NOMO-1 treated with DMSO at 0.1 percent for 48 hours (cell line): ENCODE measurements around the gene NCDN.
"Not testable (repeated sequence)": the region's sequence is repeated elsewhere in the genome, so short reads cannot be mapped to it uniquely, and the experiment has no call there.

Experiments
- DNase-seq: peaks from one replicate; lab custom pipeline; 2025; ENCODE audit not compliant: unreplicated experiment; lab: John Stamatoyannopoulos, UW

NCDN gene

GRCh38 chr1:35568975-35569395 lies 11.4 kb downstream of the NCDN start:
- peak; percentile 58 for DNase-seq

GRCh38 chr1:35569936-35570335 lies 12.3 kb downstream of the NCDN start:
- DNase-seq, result no peak

DNA sequence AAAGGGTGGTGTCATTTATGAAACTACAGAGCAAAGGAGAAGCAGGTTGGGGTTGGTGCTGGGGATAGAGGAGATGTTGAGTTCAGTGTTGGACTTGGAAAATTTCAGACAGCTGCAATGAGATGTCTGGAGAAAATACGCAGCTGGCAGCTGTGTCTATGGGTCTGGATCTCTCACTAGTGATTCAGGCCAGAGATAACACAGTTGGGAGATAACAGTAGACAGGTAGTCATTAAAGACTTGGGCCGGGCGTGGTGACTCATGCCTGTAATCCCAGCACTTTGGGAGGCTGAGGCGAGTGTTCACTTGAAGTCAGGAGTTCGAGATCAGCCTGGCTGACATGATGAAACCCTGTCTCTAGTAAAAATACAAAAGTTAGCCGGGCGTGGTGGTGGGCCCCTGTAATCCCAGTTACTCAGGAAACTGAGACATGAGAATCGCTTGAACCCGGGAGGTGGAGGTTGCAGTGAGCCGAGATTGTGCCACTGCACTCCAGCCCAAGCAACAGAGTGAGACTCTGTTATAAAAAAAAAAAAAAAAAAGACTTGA lies 13.1 kb downstream of the NCDN start:
- DNase-seq, result no peak

DNA sequence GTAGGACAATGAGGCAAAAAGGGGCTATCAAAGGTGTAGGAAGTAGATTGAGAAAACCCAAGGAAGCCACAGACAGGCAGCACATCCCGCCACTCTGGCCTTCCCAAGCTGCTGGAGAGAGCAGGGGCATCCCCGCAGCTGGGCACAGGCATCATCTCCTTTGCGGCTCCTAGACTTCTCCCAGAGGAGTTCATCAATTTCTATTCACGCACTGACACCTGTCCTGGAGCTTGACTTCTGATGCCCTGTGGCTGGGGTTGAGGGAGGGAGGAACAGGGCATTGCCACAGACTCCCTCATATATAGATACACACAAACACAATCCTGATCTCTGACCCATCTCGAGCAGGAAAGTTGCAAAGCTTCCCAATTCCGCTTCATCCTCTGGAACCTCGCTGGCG lies 13.7 kb downstream of the NCDN start:
- no peak for DNase-seq

- no peak for DNase-seq
Measured at GRCh38 chr1:35572296-35572695, 14.7 kb downstream of the NCDN start.

- no peak for DNase-seq
Measured at GRCh38 chr1:35573198-35574124, 15.9 kb downstream of the NCDN start, which contains the start of gene TFAP2E. Gene TFAP2E (plus strand): TSS chr1:35573314. CDS start chr1:35573578, 264 bp downstream.

DNA sequence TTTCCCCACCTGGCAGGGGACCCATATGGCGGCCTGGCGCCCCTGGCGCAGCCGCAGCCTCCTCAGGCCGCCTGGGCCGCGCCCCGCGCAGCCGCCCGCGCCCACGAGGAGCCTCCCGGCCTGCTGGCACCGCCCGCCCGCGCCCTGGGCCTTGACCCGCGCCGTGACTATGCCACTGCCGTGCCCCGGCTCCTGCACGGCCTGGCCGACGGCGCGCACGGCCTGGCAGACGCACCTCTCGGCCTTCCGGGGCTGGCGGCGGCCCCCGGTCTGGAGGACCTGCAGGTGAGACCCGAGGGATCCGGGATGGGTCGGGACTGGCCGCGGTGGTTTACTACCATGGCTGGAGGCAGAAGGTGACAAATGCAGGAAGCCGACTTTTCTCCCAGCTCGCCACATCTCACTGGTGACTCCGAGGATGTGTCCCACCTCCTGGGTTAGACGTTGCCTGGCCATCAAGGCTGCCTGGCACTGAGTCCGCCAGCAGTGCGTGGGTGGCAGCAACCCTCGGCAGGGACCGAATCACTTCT lies 16.6 kb downstream of the NCDN start:
- DNase-seq, result no peak

DNA sequence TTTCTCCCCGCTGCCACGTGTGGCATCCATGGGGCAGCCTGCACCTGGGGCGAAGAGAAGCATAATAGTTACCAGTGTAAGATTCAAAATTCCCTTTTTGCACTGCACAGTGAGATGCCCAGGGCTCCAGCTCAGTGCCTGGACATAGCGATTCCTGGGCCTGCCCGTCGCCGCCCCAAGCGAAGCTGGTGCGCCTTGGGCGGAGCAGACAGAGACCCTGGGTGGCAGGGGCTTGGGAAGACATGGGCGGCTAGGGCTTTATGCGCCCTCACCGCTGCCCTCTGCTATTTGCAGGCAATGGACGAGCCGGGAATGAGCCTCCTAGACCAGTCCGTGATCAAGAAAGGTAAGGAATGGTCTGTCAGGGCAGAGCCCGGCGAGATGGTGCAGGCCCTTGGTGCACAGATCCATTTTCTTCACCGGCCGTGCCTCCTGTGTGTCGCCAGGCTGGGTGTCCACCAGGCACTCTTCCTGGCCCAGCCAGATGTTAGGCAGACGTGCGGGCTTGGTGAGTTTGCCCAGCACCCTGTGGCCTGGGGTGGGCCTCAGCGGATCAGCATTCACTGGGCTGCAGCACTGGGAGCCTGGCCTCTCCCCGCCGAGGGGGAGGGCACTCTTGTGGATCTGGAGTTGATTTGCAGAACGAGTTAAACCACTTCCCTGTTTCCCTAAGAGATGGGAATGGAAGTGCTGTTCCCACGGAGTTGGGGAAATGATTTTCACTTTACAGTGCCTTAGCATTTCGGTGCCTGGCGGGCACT lies 17.2 kb downstream of the NCDN start:
- DNase-seq, result no peak

- DNase-seq, result no peak
Measured at GRCh38 chr1:35575416-35575958, 17.9 kb downstream of the NCDN start.

- DNase-seq, result no peak
Measured at GRCh38 chr1:35576061-35576765, 18.6 kb downstream of the NCDN start.

DNA sequence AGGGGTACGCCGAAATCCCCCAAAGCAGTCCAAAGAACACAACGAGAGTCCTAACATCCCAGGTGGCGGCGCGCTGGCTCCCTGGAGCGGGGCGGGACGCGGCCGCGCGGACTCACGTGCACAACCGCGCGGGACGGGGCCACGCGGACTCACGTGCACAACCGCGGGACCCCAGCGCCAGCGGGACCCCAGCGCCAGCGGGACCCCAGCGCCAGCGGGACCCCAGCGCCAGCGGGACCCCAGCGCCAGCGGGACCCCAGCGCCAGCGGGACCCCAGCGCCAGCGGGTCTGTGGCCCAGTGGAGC lies 19.1 kb downstream of the NCDN start:
- DNase-seq, result not testable (repeated sequence)

DNA sequence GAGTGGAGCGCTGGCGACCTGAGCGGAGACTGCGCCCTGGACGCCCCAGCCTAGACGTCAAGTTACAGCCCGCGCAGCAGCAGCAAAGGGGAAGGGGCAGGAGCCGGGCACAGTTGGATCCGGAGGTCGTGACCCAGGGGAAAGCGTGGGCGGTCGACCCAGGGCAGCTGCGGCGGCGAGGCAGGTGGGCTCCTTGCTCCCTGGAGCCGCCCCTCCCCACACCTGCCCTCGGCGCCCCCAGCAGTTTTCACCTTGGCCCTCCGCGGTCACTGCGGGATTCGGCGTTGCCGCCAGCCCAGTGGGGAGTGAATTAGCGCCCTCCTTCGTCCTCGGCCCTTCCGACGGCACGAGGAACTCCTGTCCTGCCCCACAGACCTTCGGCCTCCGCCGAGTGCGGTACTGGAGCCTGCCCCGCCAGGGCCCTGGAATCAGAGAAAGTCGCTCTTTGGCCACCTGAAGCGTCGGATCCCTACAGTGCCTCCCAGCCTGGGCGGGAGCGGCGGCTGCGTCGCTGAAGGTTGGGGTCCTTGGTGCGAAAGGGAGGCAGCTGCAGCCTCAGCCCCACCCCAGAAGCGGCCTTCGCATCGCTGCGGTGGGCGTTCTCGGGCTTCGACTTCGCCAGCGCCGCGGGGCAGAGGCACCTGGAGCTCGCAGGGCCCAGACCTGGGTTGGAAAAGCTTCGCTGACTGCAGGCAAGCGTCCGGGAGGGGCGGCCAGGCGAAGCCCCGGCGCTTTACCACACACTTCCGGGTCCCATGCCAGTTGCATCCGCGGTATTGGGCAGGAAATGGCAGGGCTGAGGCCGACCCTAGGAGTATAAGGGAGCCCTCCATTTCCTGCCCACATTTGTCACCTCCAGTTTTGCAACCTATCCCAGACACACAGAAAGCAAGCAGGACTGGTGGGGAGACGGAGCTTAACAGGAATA lies 19.7 kb downstream of the NCDN start:
- peak; percentile 61 for DNase-seq

DNA sequence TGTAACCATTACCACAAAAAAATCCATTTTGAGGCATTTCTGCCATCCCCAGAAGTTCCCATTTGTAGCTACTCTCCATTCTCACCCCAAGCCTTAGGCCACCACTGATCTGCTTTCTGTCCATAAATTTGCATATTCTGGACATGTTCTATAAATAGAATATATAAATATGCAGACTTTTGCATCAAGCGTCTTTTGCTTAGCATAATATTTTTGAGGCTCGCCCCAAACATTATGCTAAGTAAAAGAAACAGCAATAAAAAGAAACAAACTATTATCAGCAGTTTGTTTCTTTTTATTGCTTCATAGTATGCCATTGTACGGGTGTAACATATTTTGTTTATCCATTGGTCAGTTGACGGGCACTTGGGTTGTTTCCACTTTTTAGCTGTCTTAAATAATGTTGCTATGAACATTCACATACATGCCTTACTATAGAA lies 23.4 kb downstream of the NCDN start:
- no peak for DNase-seq

DNA sequence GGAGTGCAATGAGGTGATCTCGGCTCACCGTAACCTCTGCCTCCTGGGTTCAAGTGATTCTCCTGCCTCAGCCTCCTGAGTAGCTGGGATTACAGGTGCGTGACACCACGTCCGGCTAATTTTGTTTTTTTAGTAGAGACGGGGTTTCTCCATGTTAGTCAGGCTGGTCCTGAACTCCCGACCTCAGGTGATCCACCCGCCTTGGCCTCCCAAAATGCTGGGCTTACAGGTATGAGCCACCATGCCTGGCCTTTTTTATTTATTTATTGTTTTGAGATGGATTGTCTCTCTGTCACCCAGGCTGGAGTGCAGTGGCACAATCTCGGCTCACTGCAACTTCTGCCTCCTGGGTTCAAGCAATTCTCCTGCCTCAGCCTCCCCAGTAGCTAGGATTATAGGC lies 24.0 kb downstream of the NCDN start:
- DNase-seq, result not testable (repeated sequence)

GRCh38 chr1:35585281-35585680 lies 27.7 kb downstream of the NCDN start:
- DNase-seq, result no peak

DNA sequence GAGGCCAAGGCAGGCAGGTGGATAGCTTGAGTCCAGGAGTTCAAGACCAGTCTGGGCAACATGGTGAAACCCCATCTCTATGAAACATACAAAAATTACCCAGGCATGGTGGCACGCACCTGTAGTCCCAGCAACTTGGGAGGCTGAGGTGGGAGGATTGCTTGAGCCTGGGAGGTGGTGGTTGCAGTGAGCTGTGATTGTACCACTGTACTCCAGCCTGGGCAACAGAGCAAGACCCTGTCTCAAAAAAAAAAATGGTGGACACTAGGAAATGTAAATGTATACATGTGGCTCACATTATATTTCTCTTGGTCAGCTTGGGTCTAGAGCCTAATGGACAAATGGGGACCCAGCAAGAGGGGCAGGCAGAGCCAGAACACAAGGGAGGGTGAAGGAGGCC lies 28.2 kb downstream of the NCDN start:
- not testable (repeated sequence) for DNase-seq

GRCh38 chr1:35586808-35587207 lies 29.2 kb downstream of the NCDN start:
- DNase-seq, result no peak

DNA sequence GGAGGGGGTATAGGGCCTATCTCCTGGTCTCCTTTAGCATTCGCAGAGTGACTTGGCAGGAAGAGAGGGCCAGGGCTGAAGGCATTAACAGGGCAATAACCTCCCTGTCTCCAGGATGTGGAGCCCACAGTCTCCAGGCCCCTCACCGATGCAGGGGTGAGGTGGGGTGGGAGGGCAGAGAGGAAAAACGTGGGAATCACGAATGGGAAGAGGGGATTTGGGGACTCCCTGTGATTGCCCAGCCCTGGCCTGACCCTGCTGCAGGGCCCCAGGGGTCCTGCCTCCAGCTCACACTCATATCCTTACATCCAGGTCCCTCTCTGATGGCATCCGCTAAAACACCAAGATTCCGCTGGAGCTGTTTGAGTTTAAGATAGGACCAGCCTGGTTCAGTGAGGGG lies 30.1 kb downstream of the NCDN start:
- no peak for DNase-seq

GRCh38 chr1:35588197-35588910 lies 30.8 kb downstream of the NCDN start:
- no peak for DNase-seq
